BLaER1 (cell line): ENCODE results near the gene INSYN1.
"Not testable (repeated sequence)": the region's sequence is repeated elsewhere in the genome, so short reads cannot be mapped to it uniquely, and the experiment has no call there.

Source experiments
- H3K27ac ChIP-seq: shearing (Covaris generic); formaldehyde crosslinking; 2 replicates; pipeline ENCODE4 v1.8.1; 2022
- H3K27me3 ChIP-seq: shearing (Covaris generic); formaldehyde crosslinking; 2 replicates; pipeline ENCODE4 v1.8.1; 2022
- H3K36me3 ChIP-seq: shearing (Covaris generic); formaldehyde crosslinking; 2 replicates; pipeline ENCODE4 v1.8.1; 2022
- H3K4me1 ChIP-seq: shearing (Covaris generic); formaldehyde crosslinking; 2 replicates; pipeline ENCODE4 v1.8.1; 2022
- H3K4me2 ChIP-seq: shearing (Covaris generic); formaldehyde crosslinking; 2 replicates; pipeline ENCODE4 v1.8.1; 2022
- H3K4me3 ChIP-seq: shearing (Covaris generic); formaldehyde crosslinking; 2 replicates; pipeline ENCODE4 v1.8.1; 2022
- H3K9ac ChIP-seq: shearing (Covaris generic); formaldehyde crosslinking; 2 replicates; pipeline ENCODE4 v1.8.1; 2022
- H3K9me3 ChIP-seq: shearing (Covaris generic); formaldehyde crosslinking; 2 replicates; pipeline ENCODE4 v1.8.1; 2022
- H4K20me1 ChIP-seq: shearing (Covaris generic); formaldehyde crosslinking; 2 replicates; pipeline ENCODE4 v1.8.1; 2022
- Cebpa-rat ChIP-seq: shearing (Covaris generic); IDR thresholded peaks from 2 replicates; pipeline ENCODE4 v1.8.1; 2022

INSYN1 gene, protein sequence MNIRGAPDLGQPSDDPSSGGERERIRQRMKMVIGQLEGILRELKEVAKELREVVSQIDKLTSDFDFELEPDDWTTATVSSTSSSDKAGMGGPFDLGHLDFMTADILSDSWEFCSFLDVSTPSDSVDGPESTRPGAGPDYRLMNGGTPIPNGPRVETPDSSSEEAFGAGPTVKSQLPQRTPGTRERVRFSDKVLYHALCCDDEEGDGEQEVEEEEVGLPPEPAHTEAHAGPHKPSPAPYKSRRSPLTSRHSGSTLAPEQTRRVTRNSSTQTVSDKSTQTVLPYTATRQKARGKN

DNA sequence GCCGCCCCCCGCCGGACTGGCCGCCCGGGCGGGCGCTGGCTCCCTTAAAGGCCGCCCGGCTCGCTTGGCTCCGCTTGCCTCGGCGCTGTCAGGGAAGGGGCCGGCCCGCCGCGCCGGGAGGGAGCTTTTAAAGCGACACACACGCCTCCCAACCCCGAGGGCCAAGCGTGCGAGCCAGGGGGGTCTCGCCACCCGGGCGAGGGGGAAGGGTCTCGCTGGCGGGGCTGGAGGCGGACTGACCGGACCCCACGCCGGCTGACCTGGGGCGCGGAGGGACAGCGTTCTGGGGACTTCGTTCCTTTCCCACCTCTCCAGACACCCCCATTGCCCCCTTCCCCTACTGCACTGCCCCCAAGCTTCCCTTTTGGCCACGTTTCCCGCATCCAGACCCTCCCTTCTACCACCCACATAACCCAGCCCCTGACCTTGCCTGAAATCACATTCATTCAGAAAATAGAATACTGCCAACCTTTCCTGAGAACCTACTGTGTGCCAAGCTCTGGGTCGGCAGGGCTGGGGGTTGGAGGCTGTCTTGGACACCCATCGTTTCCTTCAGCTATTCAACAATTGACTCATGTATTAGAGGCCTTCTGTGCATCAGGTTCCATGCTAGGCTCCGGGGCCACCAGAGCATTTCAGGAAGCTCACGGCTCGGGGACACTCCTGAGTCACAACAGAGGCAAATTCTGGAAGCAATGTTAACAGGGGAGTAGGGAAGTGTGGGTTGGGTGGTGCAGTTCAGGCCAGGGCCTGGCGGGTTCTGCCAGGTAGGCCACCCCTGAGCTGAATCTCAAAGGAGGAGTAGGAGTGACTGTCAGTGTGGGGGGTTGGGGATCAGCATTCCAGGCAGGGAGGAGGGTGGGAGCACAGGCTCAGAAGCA lies at the start of gene INSYN1:
Gene INSYN1 (minus strand): TSS at position 102 of the 881 bp plus-strand sequence. CDS start 2,221 bp downstream, outside the sequence.
- Histone ChIP-seq H4K20me1 (peaks cover 24% of the 10 kb centered on the region), H3K4me3 (peak within 1 kb of the TSS; percentile 68), H3K36me3 (no peaks in the 10 kb centered on the region), H3K4me2 (peak within 1 kb of the TSS; percentile 97), H3K9ac (peak within 1 kb of the TSS; percentile 48; the same call in 1 of the 2 replicates), H3K27me3 (peaks cover 75% of the 10 kb centered on the region), H3K27ac (no peak within 1 kb of the TSS), H3K9me3 (no peaks in the 10 kb centered on the region), H3K4me1 (peaks cover 13% of the 10 kb centered on the region)
- no peak for TF ChIP-seq Cebpa-rat

DNA sequence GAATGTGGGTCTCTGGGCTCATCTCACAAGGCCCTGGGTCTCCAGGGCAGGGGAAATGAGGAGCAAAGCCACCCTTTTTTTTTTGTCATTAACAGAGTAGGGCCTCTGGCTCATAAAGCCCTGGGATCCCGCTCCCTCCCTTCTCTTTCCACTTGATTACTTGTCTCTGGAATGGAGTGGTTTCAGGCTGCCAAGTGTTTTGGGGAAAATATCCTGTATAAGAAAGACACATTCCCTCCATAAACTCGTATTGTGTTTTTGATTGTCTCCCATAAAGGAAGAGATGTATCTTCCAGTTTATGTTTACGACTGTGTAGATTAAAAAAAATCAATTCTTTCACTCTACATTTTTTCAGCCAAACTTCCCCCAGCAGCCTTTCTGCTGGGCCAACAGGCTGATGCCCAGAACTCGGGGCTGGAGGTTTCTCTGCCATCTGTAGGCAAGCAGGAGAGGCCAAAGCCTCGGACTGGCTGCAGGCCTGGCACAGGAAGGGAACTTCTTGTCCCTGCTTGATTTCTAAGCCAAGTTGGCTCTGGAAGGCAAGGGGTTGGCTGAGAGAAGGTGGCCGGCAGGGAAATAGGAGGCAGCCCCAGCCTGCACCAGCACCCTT lies 49.4 kb upstream of the INSYN1 start:
- Histone ChIP-seq H3K4me2 (no peak overlapping the region), H3K4me3 (no peak overlapping the region), H4K20me1 (no peaks in the 10 kb centered on the region), H3K27me3 (no peaks in the 10 kb centered on the region), H3K9ac (no peak overlapping the region), H3K9me3 (no peaks in the 10 kb centered on the region), H3K4me1 (peaks cover 39% of the 10 kb centered on the region), H3K36me3 (no peaks in the 10 kb centered on the region), H3K27ac (no peak overlapping the region)
- TF ChIP-seq Cebpa-rat: no peak

GRCh38 chr15:73800662-73801345 lies 47.7 kb upstream of the INSYN1 start:
- peak overlapping the region; percentile 72 for H3K4me2 ChIP-seq
- H3K4me1 ChIP-seq: peaks cover 39% of the 10 kb centered on the region
- H4K20me1 ChIP-seq: no peaks in the 10 kb centered on the region
- peak overlapping the region; percentile 31; the same call in 1 of the 2 replicates for H3K27ac ChIP-seq
- TF ChIP-seq Cebpa-rat: no peak
- H3K36me3 ChIP-seq: no peaks in the 10 kb centered on the region
- no peaks in the 10 kb centered on the region for H3K27me3 ChIP-seq
- H3K4me3 ChIP-seq: no peak overlapping the region
- no peak overlapping the region for H3K9ac ChIP-seq
- H3K9me3 ChIP-seq: no peaks in the 10 kb centered on the region

DNA sequence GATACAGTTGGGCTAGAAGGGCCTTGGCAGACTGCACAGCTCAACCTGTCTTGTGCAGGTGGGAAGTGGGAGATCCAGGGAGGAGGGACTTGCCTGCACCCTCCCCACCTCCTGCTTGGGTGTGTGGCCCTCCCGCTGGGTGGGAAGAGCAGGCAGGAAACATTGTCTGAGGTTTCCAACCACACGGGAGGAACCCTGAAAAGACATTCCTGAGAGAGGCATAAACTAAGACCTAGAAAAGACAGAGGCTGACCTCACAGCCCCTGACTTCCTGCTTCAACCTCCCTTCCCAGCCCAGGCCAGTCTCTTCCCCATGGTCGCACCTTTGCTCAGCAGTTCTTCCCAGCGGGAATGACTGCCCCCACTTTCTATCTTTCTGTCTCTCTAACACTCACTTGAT lies 46.3 kb upstream of the INSYN1 start:
- H3K9me3 ChIP-seq: no peaks in the 10 kb centered on the region
- H3K4me2 ChIP-seq: peak overlapping the region; percentile 72
- no peaks in the 10 kb centered on the region for H3K36me3 ChIP-seq
- no peaks in the 10 kb centered on the region for H3K27me3 ChIP-seq
- H3K9ac ChIP-seq: no peak overlapping the region
- no peak for TF ChIP-seq Cebpa-rat
- H3K27ac ChIP-seq: peak overlapping the region; percentile 46; the same call in 1 of the 2 replicates
- H3K4me3 ChIP-seq: no peak overlapping the region
- peaks cover 39% of the 10 kb centered on the region for H3K4me1 ChIP-seq
- H4K20me1 ChIP-seq: no peaks in the 10 kb centered on the region

GRCh38 chr15:73797366-73798158 lies 44.4 kb upstream of the INSYN1 start:
- H3K36me3 ChIP-seq: no peaks in the 10 kb centered on the region
- no peaks in the 10 kb centered on the region for H4K20me1 ChIP-seq
- peaks cover 39% of the 10 kb centered on the region for H3K4me1 ChIP-seq
- no peak for TF ChIP-seq Cebpa-rat
- H3K4me3 ChIP-seq: no peak overlapping the region
- H3K9me3 ChIP-seq: no peaks in the 10 kb centered on the region
- no peak overlapping the region for H3K4me2 ChIP-seq
- no peak overlapping the region for H3K27ac ChIP-seq
- no peak overlapping the region for H3K9ac ChIP-seq
- no peaks in the 10 kb centered on the region for H3K27me3 ChIP-seq

DNA sequence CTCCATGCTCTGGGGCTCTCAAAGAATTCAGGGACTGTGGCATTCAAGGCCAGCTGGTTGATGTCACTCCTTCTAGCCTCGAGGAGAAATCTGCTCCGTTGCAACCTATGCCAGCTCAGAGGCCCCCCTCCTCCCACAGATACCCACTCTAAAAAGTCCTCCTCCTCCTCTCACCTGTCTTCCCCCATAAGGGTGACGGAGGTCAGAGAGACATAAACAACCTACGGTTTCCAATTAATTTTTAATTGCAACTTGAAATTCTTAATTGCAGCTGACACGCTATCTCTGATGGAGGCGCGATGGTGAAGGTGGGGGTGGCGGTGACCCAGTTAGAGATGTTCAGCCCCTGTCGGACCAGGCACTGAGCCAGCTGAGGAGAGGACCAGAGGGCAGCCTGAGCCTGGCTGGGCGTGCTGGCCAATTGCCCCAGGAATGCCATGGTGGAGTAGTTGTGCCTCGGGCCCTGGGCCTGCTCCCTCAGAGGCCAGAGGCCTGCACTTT lies 43.2 kb upstream of the INSYN1 start:
- Histone ChIP-seq H3K9me3 (no peaks in the 10 kb centered on the region), H3K4me3 (no peak overlapping the region), H3K27me3 (no peaks in the 10 kb centered on the region), H3K4me2 (no peak overlapping the region), H4K20me1 (no peaks in the 10 kb centered on the region), H3K9ac (no peak overlapping the region), H3K4me1 (peaks cover 35% of the 10 kb centered on the region), H3K36me3 (no peaks in the 10 kb centered on the region), H3K27ac (no peak overlapping the region)
- TF ChIP-seq Cebpa-rat: no peak

DNA sequence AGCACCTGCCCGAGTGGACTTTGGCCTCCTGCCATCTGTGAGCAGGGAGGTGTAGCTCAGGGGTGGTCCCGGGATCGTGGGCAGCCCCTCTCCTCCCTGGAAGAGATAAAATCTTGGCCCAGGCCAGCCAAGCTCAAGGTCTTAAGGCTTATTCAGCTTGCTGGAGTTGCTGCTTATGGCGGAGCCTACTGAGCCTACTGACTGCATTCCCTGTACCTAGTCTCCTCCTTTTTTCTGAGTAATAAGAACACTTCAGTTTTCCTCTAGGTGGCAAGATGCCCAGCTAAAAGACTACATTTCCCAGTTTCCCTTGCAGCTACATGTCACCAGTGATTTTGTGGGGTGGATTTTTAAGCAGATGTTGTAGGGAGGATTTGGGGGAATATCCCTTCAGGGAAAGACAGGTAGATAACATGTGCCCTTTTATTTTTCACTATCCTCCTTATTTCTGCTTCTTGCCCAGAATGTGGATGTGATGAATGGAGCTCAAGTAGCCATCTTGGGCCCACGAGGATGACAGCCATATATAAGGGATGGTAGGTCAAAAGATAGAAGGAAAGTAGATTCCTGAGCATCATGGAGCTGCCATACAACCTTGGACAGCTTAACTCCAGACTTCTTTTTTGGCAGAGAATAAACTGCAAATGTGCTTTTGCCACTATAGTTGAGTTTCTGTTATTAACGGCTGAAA lies 41.4 kb upstream of the INSYN1 start:
- Histone ChIP-seq H3K27me3 (no peaks in the 10 kb centered on the region), H3K27ac (no peak overlapping the region), H3K4me3 (no peak overlapping the region), H4K20me1 (no peaks in the 10 kb centered on the region), H3K9me3 (no peaks in the 10 kb centered on the region), H3K4me1 (peaks cover 17% of the 10 kb centered on the region), H3K36me3 (no peaks in the 10 kb centered on the region), H3K9ac (no peak overlapping the region), H3K4me2 (no peak overlapping the region)
- no peak for TF ChIP-seq Cebpa-rat

- H3K4me2 ChIP-seq, H3K9me3 ChIP-seq, H3K9ac ChIP-seq, H3K4me1 ChIP-seq, H3K27ac ChIP-seq, H4K20me1 ChIP-seq, H3K4me3 ChIP-seq, H3K27me3 ChIP-seq, H3K36me3 ChIP-seq: not testable (repeated sequence)
These were observed 39.9 kb upstream of the INSYN1 start for GRCh38 chr15:73792899-73793541.
